K562 treated with DMSO at 1 percent for 48 hours (cell line): ENCODE results near the gene KIF18B. TPM values are rescaled to one million over a fixed set of nuclear protein-coding genes. Genes with fewer than 3 reads are reported as not detected.

Experiments used
- total RNA-seq: library from RNA; unstranded; fragments of 300-600 nt; gene quantifications from 2 replicates; pipeline ENCODE4 v1.2.3, GENCODE V29; 2022; ENCODE audit warnings: low replicate concordance; ENCODE audit errors: extremely low read depth

Gene KIF18B
- not detected in 2 replicates for total RNA-seq

DNA sequence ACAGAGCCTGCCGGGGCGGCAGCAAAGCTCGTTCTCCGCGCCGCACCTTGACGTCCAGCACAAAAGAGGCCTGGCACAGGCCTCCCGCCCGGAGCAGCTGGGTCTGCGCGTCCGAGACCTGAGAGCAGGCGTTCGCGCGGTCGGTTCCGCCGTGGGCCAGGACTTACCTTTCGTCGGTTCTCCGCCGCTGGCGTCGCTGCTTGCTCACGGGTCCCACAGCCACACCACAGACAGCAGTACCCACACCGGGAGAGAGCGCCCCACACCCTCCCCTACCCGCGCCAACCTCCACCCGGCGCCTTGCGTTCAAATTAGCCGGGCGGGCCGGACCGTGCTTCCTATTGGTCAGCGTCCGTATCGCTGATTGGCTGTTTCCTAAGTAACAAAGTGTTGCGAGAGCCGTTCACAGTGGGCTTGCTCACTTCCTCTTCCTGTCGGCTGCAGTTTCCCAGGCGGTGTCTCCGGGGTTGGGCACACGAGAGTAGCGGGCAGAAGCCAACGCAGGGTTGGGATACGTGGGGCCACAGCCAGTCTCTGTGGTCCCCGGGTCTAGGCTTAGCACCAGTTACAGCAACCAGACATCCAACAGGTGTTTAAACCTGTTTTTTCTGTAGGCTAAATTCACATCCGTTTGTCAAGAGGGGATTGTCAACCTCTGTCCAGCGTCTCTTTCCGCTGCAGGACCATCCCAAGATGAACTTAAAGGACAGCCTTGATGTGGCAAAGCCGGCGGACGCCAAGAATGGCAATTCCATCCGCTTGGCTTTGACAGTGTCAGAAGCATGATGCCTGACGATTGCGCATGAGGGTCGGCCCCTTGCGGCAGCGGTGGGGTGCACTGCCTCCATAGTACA, at the start of gene KIF18B:
Gene KIF18B (minus strand): TSS at position 313 of the 854 bp plus-strand sequence. CDS start 11,429 bp downstream, outside the sequence.

DNA sequence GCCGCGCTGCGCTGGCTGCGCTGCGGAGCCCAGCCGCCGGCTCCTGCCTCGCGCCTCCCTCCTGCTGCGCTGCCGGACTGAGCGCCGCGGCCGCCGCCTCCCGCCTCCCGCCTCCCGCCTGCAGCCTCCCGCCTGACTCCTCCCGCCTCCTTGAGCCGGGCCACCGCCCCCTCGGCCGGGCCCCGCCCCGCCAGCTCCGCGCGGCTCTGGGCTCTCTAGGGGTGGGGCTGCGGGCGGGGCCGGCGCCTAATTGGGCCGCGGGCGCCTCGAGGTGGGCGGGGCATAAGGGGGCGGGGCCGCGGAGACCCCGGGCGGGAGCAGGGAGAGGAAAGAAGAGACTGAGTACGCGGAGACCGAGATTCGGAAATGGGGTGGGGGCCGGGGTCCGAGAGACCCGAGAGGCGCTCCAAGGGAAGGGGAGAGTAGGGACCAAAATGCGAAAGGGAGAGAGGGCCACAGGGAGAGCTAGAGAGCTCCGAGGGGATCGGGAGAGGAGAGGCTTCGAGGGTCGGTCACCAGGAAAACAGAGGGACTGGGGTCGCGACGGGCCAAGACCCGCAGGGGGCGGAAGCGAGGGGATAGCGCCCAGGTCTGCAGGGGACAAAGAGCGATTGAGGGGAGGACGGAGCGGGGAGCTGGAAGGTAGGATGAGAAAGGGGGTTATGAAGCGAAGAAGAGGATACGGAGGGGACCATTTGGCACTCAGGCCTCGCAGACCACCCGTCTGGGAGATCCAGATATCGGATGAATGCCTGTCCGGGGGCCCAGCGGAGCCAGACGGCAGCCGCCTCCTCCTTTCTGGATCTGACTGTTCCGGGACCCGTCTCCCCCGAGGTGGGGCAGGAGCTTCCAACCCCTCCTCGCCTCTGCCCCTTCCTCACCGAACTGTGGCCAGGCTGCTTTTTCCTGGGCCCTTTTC, 20.9 kb upstream of the KIF18B start, which contains the start of gene C1QL1:
Gene C1QL1 (minus strand): TSS at position 79 of the 919 bp plus-strand sequence. CDS start 255 bp downstream, outside the sequence.

DNA sequence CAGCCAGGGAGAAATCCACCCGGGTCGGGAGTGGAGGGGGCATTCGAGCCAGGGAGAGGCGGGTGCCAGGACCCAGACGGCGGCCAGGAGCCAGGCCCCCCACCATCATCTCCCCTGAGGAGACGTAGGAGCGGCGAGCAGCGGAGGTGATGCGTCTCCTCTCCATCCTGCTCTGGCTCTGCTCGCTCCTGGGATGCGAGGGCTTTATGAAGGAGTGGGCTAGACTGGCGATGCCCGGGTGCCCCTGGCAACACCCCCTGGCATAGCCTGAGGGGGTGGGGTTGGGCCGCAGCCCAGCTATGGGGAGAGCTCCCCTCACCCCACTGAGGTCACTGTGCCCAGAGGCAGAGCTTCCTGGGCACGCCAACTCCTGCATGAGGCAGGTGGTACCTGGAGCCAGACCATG, 32.2 kb downstream of the KIF18B start, which contains the start of gene GFAP:
Gene GFAP (minus strand): TSS at position 180 of the 406 bp plus-strand sequence. CDS start 14 bp downstream, at position 166.

DNA sequence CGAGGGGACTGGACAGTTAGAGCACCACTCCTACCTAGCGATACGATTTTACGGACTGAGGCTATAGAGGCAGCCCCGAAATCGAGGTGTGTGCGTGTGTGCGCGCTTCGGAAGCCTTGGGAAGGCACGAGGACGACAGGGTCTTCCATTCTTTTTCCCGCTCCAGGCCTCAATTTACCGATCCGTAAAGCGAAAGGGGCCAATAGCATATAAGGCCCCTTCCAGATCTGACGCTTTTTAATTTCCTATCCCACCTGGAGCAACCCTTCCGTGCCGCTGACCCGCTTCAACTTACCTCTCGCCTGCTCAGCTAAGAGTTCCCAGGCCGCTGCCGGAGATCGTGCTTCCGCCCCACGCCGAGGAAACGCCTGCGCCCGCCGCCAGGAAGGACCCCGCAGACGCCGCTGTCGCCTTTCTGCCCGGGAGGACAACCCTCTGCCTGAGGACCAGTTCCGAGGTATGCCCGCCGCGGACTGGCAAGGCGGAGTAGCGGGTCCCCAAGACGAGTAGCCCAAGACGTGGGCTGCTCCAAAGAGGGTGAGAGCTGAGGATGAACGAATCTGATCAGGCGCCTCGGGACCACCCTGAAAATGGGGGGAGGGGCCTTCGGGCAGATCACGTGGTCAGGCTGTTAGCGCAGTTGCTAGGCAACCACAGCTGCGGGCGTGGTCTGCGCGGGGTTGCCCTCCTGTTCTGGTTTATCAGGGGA, 48.3 kb downstream of the KIF18B start, which contains the start of gene EFTUD2:
Gene EFTUD2 (minus strand): TSS at position 372 of the 709 bp plus-strand sequence. CDS start 4,924 bp downstream, outside the sequence.

Other genes starting within 250 kb of the KIF18B start
- not detected in 2 replicates for gene DBF4B, start 239.1 kb downstream of the KIF18B start, total RNA-seq
- not detected in 2 replicates for gene ADAM11, start 188.8 kb downstream of the KIF18B start, total RNA-seq
- gene GJC1, start 117.5 kb downstream of the KIF18B start, total RNA-seq: not detected in 2 replicates
- not detected in 2 replicates for gene HIGD1B, start 99.9 kb downstream of the KIF18B start, total RNA-seq
- gene EFTUD2, start 48.3 kb downstream of the KIF18B start, total RNA-seq: not detected in 2 replicates
- gene GFAP, start 32.3 kb downstream of the KIF18B start, total RNA-seq: not detected in 2 replicates
- gene C1QL1, start 20.5 kb upstream of the KIF18B start, total RNA-seq: not detected in 2 replicates
- not detected in 2 replicates for gene DCAKD, start 103.9 kb upstream of the KIF18B start, total RNA-seq
- gene NMT1, start 113.5 kb upstream of the KIF18B start, total RNA-seq: 72.9 TPM in 1 of 2 replicates, not detected in the other
- not detected in 2 replicates for gene PLCD3, start 184.7 kb upstream of the KIF18B start, total RNA-seq
- not detected in 2 replicates for gene ACBD4, start 187.9 kb upstream of the KIF18B start, total RNA-seq
- gene HEXIM1, start 200.7 kb upstream of the KIF18B start, total RNA-seq: not detected in 2 replicates
- gene HEXIM2, start 214.1 kb upstream of the KIF18B start, total RNA-seq: not detected in 2 replicates